Right ventricle myocardium superior (tissue), 1 donor: Measurements from ENCODE around the gene GPR153. TPM values are rescaled to one million over a fixed set of nuclear protein-coding genes. Genes with fewer than 3 reads are reported as not detected.
"Not testable (repeated sequence)": the region's sequence is repeated elsewhere in the genome, so short reads cannot be mapped to it uniquely, and the experiment has no call there.

Experiments used
- ATAC-seq: fragments of 200-7000 bp; cut with Tn5 transposase; one replicate; pipeline ENCODE4 v1.9.1; 2020; ENCODE audit warnings: mild to moderate bottlenecking; ENCODE audit not compliant: poor library complexity
- DNase-seq: peaks from one replicate; pipeline ENCODE4 v3.0.0-alpha.2; 2020
- intact Hi-C: fragments of 100-400 bp; cut with DNase I; formaldehyde crosslinking; loops from one replicate; pipeline ENCODE4 v1.11.2; 2022
- long read RNA-seq: library from polyadenylated mRNA; unstranded; transcript quantifications from one replicate; pipeline ENCODE4 v2.0.0, GENCODE V29; 2021
- total RNA-seq: library from RNA; stranded (reverse); fragmentation: NEBNext Ultra II Directional; extraction: Animal tissue kit (Norgen Biotek cat#: 25700); gene quantifications from one replicate; pipeline ENCODE4 v1.2.1, GENCODE V29; 2021
- donor health status: DM: no; HTN: yes; CAD: no; lungs with severe emphysema.

GPR153 gene
- 12.5 TPM for total RNA-seq
- long read RNA-seq, full-length matches to known transcripts, result 19 of 103 reads
- long read RNA-seq, partial matches to known transcripts, result 78 of 103 reads
- long read RNA-seq, other reads (novel, unspliced or antisense), result 6 of 103 reads

DNA sequence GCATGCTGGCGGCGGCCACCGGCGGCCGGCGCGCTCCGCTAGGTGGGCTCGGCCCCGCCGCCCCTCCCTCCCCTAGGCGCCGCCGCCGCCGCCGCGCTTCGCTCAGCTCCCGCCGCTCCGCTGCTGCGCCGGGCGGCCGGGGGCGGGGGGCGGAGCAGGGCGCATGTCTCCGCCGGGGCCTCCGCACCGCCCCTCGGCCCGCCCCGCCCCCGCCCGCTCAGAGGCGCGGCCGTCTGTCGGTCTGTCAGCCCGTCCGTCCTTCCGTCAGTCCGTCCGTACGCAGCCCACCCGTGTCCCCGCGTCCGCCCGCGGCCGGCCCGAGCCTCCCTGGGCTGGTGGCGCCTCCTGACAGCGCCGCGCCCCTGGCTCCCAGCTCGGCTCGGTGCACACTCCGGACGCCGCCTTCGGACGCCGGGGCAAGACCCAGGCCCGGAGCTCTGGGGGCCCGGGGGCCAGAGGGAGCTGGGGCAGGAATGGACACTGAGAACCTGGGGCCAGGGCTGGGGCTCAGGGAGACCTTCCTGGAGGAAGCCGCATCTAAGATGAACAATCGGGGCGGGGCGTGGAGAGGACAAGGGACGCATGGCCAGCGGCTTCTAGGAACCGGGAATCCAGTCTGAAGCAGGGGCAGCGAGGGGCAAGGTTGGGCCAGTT is at the start of gene GPR153:
TSS of gene GPR153 (minus strand) at position 138 of the 654 bp plus-strand sequence. CDS start 6,193 bp downstream, outside the sequence.
- peak; percentile 68 for ATAC-seq
- intact Hi-C loops, result no loop called here
- peak; percentile 74 for DNase-seq

DNA sequence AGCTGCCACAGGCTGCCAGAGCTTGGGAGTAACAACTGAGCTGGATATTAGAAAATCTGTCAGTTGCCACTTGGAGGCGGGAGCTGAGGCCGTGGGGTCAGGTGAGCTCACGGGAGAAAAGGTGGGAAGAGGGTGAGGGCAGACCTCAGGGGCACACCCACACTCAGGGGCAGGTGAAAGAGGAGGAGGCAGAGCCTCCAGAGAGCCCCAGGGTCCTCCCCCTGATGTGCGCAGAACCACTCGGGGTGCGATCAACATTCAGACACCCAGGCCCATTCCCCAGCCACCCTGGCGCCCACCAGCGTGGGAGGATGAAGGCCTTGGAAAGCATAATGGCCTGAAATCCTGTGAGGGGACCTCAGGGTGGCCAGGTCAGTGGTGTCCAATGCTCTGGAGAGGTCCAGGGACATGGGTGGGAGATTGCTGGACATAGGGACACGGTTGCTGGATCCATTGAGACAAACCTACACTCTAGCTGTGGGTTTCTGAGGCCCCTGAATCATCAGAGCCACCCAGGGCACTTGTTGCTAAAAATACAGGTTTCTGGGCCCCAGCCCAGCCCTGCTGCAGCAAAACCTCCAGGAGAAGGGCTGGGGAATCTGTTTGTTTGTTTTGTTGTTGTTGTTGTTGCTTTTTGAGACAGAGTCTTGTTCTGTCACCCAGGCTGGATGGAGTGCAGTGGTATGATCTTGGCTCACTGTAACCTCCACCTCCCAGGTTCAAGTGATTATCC is 49.4 kb upstream of the GPR153 start:
- ATAC-seq (no peak), DNase-seq (no peak)
- intact Hi-C loops, result no loop called here

DNA sequence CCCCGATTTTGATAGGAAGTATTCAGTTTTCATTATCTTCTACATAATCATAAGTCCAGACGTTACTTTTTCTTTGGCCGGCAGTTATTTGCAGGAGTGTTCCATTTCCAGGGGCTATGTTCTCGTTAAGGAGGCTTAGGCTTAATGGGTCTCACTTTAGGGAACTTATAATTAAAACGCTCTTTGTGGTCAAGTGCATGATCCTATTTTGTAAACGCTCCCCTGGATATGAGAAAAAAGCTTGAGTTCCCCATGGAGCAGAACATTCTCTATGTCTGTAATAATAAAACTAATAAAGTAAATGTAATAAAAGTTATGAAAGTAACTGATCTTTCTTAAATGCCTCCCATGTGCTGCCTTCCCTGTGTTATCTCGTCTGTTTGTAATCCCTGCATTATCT is 48.7 kb upstream of the GPR153 start:
- intact Hi-C loops, result no loop called here
- DNase-seq (no peak), ATAC-seq (no peak)

DNA sequence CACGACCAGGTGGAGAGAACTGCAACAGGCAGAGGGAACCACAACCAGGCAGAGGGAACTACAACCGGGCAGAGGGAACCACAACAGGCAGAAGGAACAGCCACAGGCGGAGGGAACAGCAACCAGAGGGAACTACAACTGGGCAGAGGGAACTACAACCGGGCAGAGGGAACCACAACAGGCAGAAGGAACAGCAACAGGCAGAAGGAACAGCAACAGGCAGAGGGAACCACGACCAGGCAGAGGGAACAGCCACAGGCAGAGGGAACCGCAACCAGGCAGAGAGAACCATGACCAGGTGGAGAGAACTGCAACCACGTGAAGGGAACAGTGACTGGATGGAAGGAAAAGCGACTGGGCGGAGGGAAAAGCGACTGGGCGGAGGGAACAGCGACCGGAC is 47.6 kb upstream of the GPR153 start:
- intact Hi-C loops, result no loop called here
- ATAC-seq (no peak), DNase-seq (no peak)

DNA sequence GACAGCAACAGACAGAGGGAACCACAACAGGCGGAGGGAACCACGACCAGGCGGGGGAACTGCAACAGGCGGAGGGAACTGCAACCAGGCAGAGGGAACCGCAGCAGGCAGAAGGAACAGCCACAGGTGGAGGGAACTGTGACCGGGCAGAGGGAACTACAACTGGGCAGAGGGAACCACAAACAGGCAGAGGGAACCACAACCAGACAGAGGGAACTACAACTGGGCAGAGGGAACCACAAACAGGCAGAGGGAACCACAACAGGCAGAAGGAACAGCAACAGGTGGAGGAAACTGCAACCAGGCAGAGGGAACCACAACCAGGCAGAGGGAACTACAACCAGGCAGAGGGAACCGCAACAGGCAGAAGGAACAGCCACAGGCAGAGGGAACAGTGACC is 46.8 kb upstream of the GPR153 start:
- DNase-seq, intact Hi-C loops, ATAC-seq: not testable (repeated sequence)

DNA sequence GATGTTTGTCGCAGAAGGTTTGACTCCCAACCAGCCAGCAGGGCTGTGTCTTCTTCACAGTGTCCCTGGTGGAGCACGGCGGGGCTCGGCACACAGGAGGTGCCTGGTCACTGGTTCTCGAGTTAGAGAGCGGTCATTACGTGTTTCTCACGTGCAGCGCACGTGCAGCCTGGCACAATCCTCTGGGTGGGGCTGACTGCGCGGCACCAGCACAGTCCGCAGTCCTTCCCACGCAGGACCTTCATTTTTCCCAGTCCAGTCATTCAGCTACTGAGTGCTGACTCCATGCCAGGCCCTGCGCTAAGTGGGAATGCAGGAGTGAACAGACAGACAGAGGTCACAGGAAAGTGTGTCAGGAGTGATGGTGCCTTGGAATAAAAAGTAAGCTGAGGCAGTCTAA is 46.2 kb upstream of the GPR153 start:
- DNase-seq, result no peak
- intact Hi-C loops, result no loop called here
- ATAC-seq, result peak; percentile 34

DNA sequence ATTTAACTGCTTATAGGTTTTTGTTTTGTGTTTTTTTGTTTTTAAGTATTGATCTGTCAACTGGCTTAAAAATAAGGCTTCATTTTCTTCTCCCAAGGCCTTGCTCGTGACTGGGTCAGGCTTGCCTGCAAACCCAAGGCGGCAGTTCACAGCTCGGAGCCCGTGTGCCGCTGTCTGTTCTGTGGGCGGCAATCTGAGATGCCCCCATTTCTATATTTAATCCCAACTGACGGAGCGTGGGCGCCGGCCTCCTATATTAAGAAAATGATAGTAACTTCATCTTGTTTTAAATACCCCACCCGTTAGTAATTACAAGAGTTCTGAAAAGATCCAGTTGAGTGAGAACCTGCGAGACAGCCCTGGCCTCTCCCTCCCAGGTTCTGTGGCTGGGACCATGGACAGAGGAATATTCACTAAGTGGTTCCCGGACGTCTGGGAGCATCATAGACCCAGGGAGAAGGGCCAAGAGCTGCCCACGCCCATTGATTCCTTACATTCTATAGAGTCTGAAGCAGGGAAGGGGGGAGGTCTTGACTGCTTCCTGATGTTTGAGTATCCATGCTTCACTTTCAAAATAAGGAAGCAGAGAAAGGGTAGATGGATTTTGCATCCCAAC is 42.6 kb upstream of the GPR153 start:
- DNase-seq, result no peak
- ATAC-seq, result no peak

DNA sequence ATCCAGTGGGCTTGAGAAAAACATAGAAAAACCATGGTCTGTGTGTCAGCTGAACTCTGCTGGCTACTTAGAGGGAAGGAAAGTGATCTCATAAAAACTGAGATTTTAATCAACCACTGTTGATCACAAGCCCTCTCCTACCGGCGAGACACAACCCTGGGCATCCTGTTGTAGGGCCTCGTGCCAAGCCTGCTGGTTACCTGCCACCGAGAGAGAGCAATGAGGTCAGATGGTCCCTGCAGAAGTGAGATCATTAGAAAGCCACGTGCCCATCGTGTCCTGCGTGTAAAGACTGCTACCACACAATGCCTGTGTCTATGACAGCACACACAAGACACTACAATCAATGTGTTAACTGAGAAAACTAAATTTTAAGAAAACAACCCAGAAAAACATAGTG is 41.7 kb upstream of the GPR153 start:
- ATAC-seq, result no peak
- intact Hi-C loops, result no loop called here
- DNase-seq, result no peak

More for the DNA sequence above, 42.6 kb upstream of the GPR153 start:
- intact Hi-C loops, result no loop called here

DNA sequence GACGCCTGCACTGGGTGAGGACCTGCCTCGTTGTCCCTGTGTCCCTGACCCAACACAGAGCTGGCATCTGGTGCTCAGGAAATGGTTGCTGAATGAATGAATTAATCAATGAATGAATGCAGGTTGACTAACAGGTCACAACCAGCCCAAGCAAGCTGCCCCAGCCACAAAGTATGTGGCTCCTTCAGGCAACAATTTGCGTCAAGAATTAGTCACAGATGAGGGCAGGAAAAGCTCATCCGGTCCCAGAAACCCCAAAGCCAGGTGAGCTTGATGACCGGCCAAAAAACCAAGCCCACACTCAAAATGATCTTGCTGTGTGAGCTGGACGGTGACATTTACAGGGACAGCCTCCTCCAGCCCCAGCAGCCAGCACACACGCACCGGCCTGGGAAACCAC is 40.6 kb upstream of the GPR153 start:
- intact Hi-C loops, result no loop called here
- DNase-seq, result no peak

DNA sequence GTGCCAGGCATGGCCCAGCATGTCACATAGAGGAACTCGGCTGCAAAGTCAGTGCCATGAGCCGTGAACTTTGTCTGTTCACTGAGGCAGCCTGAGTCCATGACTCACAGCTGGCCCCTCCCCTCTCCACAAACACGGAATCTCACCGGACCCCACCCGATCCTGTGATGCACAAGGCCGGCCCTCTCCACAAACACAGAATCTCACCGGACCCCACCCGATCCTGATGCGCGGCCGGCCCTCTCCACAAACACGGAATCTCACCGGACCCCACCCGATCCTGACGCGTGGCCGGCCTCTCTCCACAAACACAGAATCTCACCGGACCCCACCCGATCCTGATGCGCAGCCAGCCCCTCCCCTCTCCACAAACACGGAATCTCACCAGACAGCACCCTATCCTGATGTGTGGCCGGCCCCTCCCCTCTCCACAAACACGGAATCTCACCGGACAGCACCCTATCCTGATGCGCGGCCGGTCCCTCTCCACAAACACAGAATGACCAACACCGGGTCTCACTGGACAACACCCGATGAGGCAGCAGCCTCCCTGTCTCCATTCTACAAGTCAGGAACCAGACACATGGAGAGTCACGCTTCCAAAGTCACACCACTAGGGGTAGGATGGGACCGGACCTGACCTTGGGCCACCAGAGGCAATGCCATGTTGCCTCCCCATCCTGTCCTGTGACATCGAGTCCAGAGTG is 39.6 kb upstream of the GPR153 start:
- intact Hi-C loops, result no loop called here
- ATAC-seq, result no peak
- no peak for DNase-seq

More for the DNA sequence above, 40.6 kb upstream of the GPR153 start:
- no peak for ATAC-seq

DNA sequence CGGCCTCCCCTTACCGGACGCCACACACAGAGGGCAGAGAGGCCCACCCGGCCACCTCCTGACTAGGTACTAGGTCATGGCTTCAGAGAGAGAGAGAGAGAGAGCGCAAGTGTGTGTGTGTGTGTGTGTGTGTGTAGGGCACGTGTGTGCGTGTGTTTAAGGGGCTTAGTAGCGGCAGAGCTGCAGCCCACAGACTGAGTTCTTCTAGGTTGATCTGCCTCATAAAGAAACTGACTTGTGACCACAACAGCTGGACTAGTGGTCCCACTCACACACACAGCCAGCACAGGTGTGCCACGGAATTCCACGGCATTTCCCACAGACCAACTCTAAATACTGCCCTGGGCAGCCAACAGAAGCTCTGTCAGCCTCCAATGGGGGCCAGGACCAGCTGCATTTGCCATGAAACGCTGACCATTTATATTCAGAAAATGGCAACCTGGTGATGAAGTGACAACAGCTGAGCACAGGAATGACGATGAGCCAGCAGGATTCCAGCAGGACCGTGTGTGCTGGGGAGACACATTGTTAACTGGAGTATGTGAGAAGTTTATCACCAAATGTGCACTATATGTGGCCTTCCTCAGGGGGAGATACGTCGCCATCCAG is 38.8 kb upstream of the GPR153 start:
- intact Hi-C loops, result no loop called here
- no peak for DNase-seq

DNA sequence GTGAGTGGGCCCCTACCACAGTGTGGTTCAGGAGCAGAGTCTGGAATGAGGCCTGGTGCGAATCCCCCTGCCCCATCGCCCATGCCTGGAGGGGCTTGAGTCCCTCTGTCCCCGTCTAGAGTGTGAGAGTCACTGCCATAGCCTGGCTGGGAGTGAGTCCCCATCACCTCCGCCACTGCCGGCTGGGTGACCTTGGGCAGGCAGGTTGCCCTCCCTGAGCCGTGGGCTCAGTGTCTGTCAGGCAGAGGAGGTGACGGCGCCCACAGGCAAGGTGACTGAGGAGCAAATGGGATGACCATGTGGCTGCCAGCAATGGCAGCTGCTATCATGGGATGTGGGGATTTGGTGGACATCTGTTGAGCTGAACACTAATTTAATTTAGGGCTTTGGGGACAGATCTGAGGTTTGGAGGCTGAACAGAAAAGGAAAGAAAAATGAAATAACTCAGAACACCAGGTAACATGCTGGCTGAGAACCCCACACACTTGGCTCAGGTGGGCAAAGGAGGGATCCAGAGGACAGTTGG is 38.1 kb upstream of the GPR153 start:
- no peak for ATAC-seq

More for the DNA sequence above, 38.8 kb upstream of the GPR153 start:
- ATAC-seq, result no peak

DNA sequence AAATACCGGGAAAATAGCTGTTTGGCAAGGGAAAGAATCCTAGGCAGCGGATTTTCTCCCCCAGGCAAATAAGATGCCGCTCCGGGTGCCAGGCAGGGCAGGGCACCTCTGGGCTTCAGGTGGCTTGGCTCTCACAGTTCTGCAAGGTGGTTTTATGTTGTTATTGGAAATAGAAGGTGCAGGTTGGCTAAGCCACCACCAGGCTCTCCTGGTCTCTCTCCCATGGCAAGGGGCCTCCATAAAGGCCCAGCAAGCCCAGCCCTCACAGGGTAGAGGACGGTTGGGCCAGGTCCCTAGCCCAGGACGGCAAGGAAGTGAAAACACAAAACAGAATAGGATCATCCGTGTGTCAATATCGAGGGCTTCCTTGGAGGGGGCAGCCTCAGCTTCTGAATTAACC is 37.6 kb upstream of the GPR153 start:
- no peak for DNase-seq
- intact Hi-C loops, result no loop called here
- no peak for ATAC-seq

More for the DNA sequence above, 38.1 kb upstream of the GPR153 start:
- no peak for DNase-seq
- intact Hi-C loops, result no loop called here

DNA sequence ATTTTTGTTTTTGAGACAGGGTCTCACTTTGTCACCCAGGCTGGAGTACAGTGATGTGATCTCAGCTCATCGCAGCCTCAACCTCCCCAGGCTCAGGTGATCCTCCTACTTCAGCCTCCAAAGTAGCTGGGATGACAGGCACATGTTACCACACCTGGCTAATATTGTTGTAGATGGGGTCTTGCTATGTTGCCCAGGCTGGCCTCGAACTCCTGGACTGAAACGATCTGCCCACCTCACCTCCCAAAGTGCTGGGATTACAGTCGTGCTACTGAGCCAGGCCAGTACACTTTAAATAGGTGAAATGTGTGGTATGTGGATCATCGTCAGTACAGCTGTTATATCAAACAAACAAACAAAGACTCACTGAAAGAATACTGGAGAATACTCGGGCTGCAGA is 35.0 kb upstream of the GPR153 start:
- intact Hi-C loops, result no loop called here
- DNase-seq (no peak), ATAC-seq (no peak)

DNA sequence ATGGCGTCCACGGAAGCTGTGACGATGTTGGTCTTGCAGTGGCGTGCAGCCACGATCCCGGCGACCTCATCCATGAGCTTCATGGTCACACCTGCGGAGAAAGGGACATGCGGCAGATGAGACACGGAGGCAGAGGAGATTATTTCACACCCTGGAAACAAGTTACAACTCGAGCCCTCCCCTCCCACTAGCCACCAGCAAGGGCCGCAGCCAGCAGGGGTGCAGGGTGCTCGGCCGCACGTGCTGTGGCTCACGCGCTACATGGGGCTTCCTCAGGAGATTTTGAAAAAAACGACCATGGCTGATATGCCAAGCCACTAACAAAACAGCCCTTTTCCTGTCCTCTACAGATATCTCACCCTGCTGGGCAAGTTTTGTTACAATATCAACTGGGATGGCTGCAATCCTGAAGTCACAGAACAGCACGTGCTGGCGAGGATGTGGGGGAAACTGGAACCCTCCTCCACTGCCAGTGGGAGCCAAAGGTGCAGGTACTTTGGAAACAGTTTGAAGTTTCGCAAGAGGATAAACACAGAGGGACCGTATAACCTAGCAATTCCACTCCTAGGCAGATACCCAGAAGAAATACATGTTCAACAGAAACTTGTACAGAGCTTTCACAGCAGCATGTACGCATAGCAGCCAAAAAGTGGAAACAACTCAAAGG is 34.1 kb upstream of the GPR153 start:
- intact Hi-C loops, result no loop called here
- DNase-seq, result no peak
- no peak for ATAC-seq

DNA sequence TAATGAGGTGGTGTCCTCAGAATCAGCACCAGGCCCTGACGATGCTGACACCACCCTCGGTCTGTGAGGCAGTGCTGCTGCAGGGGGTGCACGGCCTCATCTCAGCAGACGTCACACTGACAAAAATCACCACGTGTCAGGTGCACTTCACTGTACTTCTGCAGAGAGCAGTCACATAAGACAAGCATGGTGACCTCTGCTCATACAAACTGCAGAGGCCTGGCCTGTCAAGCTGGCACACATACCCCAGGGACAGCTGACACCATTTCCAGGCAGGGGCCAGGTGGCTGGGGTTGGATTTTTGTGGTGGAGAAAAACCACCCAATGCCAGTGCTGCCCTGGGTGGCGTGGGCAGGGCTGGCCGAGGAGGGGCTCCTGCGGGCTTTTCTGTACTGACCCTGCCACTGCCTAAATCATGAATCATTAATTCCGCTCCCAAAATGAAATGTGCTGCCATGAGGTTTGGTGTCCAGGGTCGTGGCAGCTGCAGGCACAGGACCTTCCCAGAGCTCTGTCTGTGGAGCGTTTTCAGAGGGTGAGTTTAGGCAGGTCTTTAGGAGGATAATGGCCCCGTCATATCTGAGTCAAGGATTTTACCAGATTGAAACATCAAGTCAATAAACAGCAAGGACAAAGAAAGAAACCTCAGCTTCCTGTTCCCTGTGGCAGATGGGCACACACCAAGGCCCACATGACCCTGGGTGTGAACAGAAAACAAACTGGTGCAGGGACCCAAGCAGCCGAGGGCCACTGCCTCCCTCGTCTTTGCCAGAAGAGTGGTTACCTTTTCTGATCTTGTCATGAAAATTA is 33.4 kb upstream of the GPR153 start:
- DNase-seq (no peak), ATAC-seq (peak; percentile 65)
- intact Hi-C loops, result no loop called here

DNA sequence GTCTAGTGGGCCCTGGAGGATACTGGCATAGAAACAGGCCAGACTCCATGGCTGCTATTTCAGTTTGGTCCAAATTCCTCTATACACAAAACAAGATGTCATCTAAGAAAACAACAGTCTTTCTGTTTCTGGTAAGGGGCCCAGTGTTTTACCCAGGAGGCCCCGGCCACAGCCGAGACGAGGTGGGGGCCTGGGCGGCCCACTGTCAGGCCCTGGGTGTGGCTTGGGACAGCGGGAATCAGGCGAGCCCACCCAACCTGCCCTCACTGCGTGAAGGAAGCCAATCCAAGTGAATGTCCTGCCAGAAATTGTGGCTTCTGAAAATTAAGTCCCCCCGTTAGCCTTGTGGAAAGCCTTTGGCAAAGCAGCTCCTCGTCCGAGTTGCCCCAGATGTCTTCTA is 31.2 kb upstream of the GPR153 start:
- no peak for DNase-seq
- no peak for ATAC-seq
- intact Hi-C loops, result no loop called here
